ENCODE measurements around the gene RIPK1.

- TF ChIP-seq EP300 (IDR thresholded peaks at IDR 0.05; ENCODE audit: low read depth) (no peak), CTCF (IDR thresholded peaks at IDR 0.05) (no peak), POLR2AphosphoS5 (IDR thresholded peaks at IDR 0.05) (no peak)
These were observed 84.4 kb downstream of the RIPK1 start for GRCh38 chr6:3152689-3153088.
